Measurements from ENCODE around the gene PLB1.

DNA sequence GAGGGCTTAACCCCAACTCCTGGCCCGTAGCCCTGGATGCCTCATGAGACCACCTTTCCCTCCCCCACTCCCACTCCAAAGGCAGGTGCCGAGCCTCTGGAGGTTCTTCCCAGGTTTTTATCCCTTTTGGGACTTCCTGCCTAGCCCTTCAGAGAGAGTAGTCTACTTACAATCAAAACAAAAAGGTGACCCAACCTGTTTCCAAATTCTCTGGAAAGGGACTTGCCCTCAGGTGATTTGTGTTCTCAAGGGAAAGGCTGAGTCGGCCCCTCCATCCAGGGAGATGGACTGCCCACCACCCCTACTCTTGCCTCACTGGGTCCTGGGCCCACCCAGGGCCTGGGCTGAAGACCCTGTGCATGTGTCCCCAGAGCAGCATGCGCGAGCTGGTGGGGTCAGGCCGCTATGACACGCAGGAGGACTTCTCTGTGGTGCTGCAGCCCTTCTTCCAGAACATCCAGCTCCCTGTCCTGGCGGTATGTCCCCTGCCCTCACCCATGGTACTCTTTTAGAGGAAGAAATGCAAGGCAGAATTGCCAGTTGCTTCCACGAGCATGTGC, 108.5 kb downstream of the PLB1 start:
- TF ChIP-seq, protein P1, sequence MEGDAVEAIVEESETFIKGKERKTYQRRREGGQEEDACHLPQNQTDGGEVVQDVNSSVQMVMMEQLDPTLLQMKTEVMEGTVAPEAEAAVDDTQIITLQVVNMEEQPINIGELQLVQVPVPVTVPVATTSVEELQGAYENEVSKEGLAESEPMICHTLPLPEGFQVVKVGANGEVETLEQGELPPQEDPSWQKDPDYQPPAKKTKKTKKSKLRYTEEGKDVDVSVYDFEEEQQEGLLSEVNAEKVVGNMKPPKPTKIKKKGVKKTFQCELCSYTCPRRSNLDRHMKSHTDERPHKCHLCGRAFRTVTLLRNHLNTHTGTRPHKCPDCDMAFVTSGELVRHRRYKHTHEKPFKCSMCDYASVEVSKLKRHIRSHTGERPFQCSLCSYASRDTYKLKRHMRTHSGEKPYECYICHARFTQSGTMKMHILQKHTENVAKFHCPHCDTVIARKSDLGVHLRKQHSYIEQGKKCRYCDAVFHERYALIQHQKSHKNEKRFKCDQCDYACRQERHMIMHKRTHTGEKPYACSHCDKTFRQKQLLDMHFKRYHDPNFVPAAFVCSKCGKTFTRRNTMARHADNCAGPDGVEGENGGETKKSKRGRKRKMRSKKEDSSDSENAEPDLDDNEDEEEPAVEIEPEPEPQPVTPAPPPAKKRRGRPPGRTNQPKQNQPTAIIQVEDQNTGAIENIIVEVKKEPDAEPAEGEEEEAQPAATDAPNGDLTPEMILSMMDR (IDR thresholded peaks at IDR 0.05): no peak
- TF ChIP-seq POLR2AphosphoS5 (IDR thresholded peaks at IDR 0.05) (no peak), POLR2A (IDR thresholded peaks at IDR 0.05) (no peak)

All from prostate gland (tissue), 2 donors.